LNCaP clone FGC (cell line): ENCODE data around the gene CYFIP2.

Experiments
- DNase-seq: peaks from one replicate; pipeline ENCODE4 v3.0.0-alpha.2; 2011; ENCODE audit warnings: low read depth
- H3K4me3 ChIP-seq: 2 replicates; pipeline ENCODE4 v1.5.1; 2011; ENCODE audit warnings: mild to moderate bottlenecking, low read depth, low read length, control low read depth
- TF ChIP-seq, protein P1 (sequence below): IDR thresholded peaks from 2 replicates; pipeline ENCODE4 v1.5.1; 2012; ENCODE audit warnings: mild to moderate bottlenecking; ENCODE audit not compliant: control insufficient read depth, insufficient read depth; ENCODE audit errors: extremely low read depth

The CYFIP2 gene

DNA sequence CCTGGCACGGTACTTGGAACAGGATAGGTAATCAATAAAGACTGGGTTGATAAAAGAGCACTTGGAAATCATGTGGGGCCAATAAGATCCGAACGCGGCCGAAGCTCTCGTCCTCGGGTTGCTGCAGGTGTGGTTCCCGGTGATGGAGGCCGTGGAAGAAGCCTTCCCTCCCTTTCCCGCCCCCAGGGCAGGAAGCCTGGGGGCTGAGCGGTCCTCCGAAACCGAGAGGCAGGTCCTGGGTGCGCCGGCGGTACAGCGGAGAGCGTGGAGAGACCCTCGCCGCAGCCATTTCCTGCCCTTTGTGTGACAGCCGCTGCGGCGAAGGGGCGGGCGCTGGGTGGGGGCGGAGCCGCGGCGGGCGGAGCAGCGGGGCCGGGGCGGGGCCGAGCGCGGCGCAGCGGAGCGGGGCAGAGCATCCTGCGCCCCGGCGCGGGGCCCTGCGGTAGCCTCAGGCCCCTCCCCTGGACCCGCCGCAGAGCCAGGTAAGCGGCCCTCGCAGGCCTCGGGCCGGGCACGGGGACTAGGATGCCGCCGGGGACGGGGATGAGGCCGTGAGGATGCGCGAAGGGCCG is at the start of gene CYFIP2:
CYFIP2 (plus strand) TSS at position 410 of the 572 bp plus-strand sequence. CDS start 19,239 bp downstream, outside the sequence.
- TF ChIP-seq, protein P1, sequence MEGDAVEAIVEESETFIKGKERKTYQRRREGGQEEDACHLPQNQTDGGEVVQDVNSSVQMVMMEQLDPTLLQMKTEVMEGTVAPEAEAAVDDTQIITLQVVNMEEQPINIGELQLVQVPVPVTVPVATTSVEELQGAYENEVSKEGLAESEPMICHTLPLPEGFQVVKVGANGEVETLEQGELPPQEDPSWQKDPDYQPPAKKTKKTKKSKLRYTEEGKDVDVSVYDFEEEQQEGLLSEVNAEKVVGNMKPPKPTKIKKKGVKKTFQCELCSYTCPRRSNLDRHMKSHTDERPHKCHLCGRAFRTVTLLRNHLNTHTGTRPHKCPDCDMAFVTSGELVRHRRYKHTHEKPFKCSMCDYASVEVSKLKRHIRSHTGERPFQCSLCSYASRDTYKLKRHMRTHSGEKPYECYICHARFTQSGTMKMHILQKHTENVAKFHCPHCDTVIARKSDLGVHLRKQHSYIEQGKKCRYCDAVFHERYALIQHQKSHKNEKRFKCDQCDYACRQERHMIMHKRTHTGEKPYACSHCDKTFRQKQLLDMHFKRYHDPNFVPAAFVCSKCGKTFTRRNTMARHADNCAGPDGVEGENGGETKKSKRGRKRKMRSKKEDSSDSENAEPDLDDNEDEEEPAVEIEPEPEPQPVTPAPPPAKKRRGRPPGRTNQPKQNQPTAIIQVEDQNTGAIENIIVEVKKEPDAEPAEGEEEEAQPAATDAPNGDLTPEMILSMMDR: no peak
- peak within 1 kb of the TSS; percentile 68 for H3K4me3 ChIP-seq
- no peak for DNase-seq

DNA sequence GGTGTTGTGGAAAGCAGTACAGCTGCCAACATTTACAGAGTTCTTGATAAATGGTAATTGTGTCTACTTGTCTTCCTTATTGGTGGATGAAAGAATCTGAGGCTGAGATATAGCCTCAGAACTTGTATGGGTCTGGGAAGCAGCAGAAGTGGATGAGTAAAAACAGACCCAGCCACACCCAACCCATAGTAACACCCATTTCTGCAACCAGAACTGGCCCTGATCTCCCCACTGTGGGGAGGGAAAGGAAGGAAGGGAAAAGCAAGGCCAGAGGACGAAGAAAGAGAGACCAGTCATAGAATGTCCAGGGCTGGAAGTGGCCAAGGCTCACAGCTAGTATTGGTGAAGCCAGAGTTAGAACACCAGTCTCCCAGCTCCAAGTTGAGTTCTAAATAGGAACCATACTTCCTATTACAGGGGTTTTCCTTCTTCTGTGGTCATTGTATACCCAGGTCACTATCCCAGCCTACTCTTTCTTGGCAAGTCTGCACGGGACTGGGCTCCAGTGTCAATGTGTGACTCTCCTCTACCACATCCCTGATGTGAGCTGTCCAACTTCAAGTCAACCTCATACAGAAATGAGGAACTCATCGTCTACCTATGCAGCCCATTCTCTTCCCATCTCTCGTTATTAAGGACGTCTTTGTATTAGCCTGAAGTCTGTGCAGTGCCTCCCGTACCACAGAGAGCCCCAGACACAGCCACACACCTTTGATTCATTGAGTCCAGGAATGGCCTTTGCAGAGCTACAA is 49.4 kb upstream of the CYFIP2 start:
- TF ChIP-seq, protein P1: no peak
- no peak overlapping the region for H3K4me3 ChIP-seq
- no peak for DNase-seq

DNA sequence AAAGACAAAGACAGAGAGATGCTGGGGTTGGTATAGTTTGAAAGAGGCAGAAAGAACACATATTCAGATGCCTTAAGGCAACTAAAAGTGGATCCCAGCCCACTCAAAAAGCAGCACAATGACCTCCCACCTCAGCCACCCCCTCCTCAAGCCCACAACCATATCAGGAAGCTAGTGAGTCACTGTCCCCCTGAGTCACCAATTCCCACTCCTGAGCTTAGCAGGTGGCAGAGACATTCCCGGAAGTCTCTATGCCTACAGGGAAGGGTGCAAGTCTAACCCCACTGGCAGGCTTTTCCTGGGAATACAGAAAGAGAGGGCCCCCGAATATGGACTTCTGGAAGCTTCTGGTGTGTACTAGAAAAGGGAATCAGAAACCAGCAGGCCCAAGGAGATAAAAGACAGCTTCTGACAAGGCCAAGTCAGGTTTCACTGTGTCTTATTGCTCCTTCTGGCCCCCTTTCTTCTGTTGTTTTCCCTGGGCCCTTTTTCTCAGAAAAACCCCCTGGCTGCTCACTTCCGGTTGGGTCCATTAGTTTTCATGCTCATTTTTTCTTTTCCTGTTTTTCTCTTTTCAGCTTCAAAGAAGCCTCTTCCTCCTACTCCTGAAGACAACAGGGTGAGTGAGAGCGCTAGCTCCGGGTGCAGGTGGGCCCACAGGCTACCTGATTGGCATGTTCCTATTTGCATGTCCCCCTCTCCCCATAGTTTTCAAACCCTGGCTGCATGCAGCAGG is 48.5 kb upstream of the CYFIP2 start:
- TF ChIP-seq, protein P1: no peak
- no peak for DNase-seq
- no peak overlapping the region for H3K4me3 ChIP-seq

DNA sequence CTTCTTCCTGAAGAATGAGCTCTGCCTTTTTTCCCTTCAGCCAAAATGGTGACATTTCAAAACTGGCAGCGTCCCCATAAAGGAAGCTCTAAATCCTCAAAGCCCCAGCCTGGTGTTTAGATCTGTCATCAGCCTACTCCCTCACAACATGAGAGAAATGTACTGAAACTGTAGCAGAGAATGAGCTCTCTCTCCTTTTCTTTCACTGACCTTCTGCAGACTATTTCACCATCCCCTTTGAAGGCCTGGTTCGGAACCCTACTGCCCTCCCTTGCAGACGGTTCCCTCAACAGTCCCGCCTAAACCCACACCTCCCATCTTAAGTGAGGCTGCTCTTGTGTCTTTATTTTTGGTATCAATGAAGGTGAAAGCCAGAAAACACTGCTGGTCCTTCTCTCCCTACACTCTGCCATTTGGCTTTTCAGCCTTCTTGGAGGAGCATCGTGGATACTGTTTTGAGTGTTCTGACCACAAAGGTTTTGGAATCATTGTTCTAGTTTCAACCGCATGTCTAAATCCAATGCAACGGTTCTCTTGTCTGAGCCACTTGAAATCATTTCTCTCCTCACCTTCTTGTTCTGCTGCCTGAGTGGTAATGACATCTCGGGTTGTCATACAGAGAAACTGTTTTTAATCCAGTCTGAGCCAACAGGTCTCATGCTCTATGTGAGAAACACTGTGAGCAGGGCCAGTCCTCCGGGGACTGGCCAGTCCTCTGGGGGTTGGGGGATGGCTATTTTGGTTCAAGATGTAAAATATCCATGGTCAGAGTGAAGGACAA is 46.2 kb upstream of the CYFIP2 start:
- DNase-seq: no peak
- H3K4me3 ChIP-seq: no peak overlapping the region
- TF ChIP-seq, protein P1: no peak

DNA sequence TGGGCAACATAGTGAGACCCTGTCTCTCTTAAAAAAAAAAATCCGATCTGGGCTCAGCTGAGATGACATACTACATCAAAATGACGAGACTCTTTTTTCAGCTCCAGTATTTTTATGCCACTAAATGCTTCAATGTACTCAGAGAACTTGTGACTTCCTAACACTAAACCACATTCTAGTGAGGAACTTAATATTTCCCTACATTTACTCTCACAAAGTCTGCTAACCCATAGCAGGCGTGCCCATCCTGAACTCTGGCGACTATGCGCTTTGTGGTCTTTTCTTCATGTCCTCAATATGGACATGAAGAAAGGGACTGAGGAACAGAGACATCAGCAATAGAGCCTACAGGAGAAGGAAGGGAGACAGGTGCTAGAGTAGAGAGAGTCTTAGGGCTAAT is 44.0 kb upstream of the CYFIP2 start:
- DNase-seq: no peak
- TF ChIP-seq, protein P1: no peak
- H3K4me3 ChIP-seq: no peak overlapping the region

DNA sequence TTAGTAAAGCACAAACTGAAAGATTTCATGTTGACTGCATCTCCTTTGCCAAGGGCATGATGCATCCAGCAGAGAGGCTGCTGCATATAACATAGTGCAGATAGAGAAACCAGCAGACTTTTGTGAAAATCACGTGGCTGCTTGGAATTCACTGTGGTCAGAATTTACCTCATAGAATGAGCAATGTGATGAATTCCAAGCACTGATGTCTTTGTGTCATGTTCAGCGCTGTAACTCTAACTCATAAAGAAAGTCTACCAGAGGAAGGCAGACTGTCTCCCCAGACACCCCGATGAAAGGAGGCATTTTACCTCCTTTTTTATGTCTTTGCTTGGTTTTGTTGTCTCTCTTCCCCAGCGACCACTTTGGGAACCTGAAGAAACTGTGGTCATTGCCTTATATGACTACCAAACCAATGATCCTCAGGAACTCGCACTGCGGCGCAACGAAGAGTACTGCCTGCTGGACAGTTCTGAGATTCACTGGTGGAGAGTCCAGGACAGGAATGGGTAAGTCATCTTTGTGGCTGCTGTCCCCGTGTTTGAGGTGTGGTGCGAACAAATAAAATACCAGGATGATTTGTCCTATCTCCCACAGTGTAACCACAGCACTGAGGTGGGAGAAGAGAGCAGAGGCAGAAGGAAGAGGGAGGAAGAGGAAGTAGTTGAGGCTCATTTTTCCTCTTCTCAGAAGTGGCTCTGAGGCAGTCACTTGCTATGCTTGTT is 43.3 kb upstream of the CYFIP2 start:
- no peak for DNase-seq
- no peak overlapping the region for H3K4me3 ChIP-seq
- TF ChIP-seq, protein P1: no peak
